Activated T-cell treated with anti-CD3 and anti-CD28 coated beads, Interleukin-2, amount 50 U/mL, for 1 hour (primary cell): Measurements from ENCODE around the gene WDSUB1.

ENCODE experiments used
- DNase-seq: peaks from one replicate; pipeline ENCODE4 v3.0.0-alpha.2; 2020

Gene WDSUB1

GRCh38 chr2:159285929-159286708 lies at the start of gene WDSUB1:
WDSUB1 (minus strand) TSS chr2:159286703; CDS start chr2:159283069, 3,634 bp downstream.
- no peak for DNase-seq

- DNase-seq = no peak
These were observed 40.2 kb upstream of the WDSUB1 start for GRCh38 chr2:159326569-159327255.

GRCh38 chr2:159322419-159322818 lies 35.9 kb upstream of the WDSUB1 start:
- no peak for DNase-seq

- DNase-seq = no peak
These were observed 31.0 kb upstream of the WDSUB1 start for GRCh38 chr2:159317392-159318088.

GRCh38 chr2:159307942-159308341 lies 21.4 kb upstream of the WDSUB1 start:
- DNase-seq = no peak

- DNase-seq = no peak
These were observed 14.1 kb upstream of the WDSUB1 start for GRCh38 chr2:159300586-159300985.

- no peak for DNase-seq
These were observed 12.5 kb upstream of the WDSUB1 start for GRCh38 chr2:159298967-159299366.

- no peak for DNase-seq
These were observed 10.7 kb upstream of the WDSUB1 start for GRCh38 chr2:159297042-159297707.

GRCh38 chr2:159292157-159292556 lies 5.7 kb upstream of the WDSUB1 start:
- DNase-seq = no peak

- no peak for DNase-seq
These were observed 3.9 kb upstream of the WDSUB1 start for GRCh38 chr2:159290289-159290907.

- no peak for DNase-seq
These were observed 1.2 kb upstream of the WDSUB1 start for GRCh38 chr2:159287733-159288132.

GRCh38 chr2:159286709-159287441 lies 372 bp upstream of the WDSUB1 start:
- peak; percentile 97 for DNase-seq

GRCh38 chr2:159285433-159285832 lies 1.1 kb downstream of the WDSUB1 start:
- DNase-seq = no peak

GRCh38 chr2:159283529-159283928 lies 3.0 kb downstream of the WDSUB1 start:
- no peak for DNase-seq

- DNase-seq = no peak
These were observed 5.5 kb downstream of the WDSUB1 start for GRCh38 chr2:159281002-159281401.

GRCh38 chr2:159279700-159280099 lies 6.8 kb downstream of the WDSUB1 start:
- no peak for DNase-seq

GRCh38 chr2:159275111-159275510 lies 11.4 kb downstream of the WDSUB1 start:
- no peak for DNase-seq

- DNase-seq = no peak
These were observed 14.3 kb downstream of the WDSUB1 start for GRCh38 chr2:159272156-159272555.

- DNase-seq = no peak
These were observed 15.6 kb downstream of the WDSUB1 start for GRCh38 chr2:159270744-159271379.

- DNase-seq = no peak
These were observed 18.6 kb downstream of the WDSUB1 start for GRCh38 chr2:159267921-159268320.

GRCh38 chr2:159266554-159266953 lies 19.9 kb downstream of the WDSUB1 start:
- no peak for DNase-seq
